HL-60 (cell line): ENCODE measurements around the gene GFOD1.

Source experiments
- DNase-seq, 2 experiments: peaks; one replicate each; pipeline ENCODE4 v3.0.0-alpha.2; 2010 to 2020; ENCODE audit warnings: low read depth in 1 of 2, low spot score in 1 of 2
- H3K27ac ChIP-seq: fragments of 250-450 bp; sonication (Bioruptor Pico); replicated peaks from 2 replicates; pipeline ENCODE4 v1.5.1; 2020; ENCODE audit warnings: mild to moderate bottlenecking, moderate library complexity
- H3K27me3 ChIP-seq: fragments of 250-450 bp; sonication (Bioruptor Pico); 2 replicates; pipeline ENCODE4 v1.5.1; 2021; ENCODE audit warnings: mild to moderate bottlenecking, moderate library complexity; ENCODE audit not compliant: insufficient read depth, poor library complexity, severe bottlenecking
- H3K4me3 ChIP-seq: replicated peaks from 2 replicates; pipeline ENCODE4 v1.5.1; 2011; ENCODE audit warnings: mild to moderate bottlenecking, control low read depth, low read length; ENCODE audit not compliant: insufficient read depth
- GABPA ChIP-seq: IDR thresholded peaks from 2 replicates; pipeline ENCODE4 v1.6.1; 2012; ENCODE audit warnings: low read depth
- POLR2AphosphoS5 ChIP-seq: IDR thresholded peaks from 2 replicates; pipeline ENCODE4 v1.6.1; 2012; ENCODE audit warnings: low read depth
- SPI1 ChIP-seq: IDR thresholded peaks from 2 replicates; pipeline ENCODE4 v1.6.1; 2012; ENCODE audit warnings: low read depth, mild to moderate bottlenecking, borderline replicate concordance
- TF ChIP-seq, protein P1 (sequence below): IDR thresholded peaks from 2 replicates; pipeline ENCODE4 v1.6.1; 2012; ENCODE audit warnings: low read depth; ENCODE audit not compliant: insufficient replicate concordance
- TF ChIP-seq, protein P2 (sequence below): IDR thresholded peaks from one replicate; pipeline ENCODE4 v1.5.1; 2011; ENCODE audit warnings: low read length, control low read depth, inconsistent platforms; ENCODE audit not compliant: insufficient read depth

GFOD1 gene

DNA sequence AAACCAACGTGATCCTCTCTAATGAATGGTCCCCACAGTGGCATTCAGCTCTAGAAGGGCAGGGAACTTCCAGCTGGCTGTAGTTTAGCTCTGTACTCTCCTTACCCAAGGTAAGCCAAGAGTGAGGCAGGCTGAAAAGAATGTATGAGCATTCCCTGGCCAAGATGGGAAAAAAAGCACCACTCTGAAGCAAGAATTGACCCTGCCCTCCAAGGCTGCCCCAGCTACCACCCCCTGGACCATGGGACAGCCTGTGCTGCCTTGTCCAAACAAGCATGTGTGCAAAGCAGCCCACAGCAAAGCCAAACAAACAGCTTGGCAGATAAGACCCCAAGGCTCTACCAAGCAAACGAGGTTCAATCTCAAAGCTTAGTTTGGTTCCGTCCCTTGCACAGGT lies 73.9 kb downstream of the GFOD1 start:
- Histone ChIP-seq H3K27me3 (no peaks in the 10 kb centered on the region), H3K27ac (no peak overlapping the region), H3K4me3 (no peak overlapping the region)
- DNase-seq: no peak
- TF ChIP-seq GABPA (no peak), POLR2AphosphoS5 (no peak), SPI1 (no peak)
- TF ChIP-seq, protein P1, sequence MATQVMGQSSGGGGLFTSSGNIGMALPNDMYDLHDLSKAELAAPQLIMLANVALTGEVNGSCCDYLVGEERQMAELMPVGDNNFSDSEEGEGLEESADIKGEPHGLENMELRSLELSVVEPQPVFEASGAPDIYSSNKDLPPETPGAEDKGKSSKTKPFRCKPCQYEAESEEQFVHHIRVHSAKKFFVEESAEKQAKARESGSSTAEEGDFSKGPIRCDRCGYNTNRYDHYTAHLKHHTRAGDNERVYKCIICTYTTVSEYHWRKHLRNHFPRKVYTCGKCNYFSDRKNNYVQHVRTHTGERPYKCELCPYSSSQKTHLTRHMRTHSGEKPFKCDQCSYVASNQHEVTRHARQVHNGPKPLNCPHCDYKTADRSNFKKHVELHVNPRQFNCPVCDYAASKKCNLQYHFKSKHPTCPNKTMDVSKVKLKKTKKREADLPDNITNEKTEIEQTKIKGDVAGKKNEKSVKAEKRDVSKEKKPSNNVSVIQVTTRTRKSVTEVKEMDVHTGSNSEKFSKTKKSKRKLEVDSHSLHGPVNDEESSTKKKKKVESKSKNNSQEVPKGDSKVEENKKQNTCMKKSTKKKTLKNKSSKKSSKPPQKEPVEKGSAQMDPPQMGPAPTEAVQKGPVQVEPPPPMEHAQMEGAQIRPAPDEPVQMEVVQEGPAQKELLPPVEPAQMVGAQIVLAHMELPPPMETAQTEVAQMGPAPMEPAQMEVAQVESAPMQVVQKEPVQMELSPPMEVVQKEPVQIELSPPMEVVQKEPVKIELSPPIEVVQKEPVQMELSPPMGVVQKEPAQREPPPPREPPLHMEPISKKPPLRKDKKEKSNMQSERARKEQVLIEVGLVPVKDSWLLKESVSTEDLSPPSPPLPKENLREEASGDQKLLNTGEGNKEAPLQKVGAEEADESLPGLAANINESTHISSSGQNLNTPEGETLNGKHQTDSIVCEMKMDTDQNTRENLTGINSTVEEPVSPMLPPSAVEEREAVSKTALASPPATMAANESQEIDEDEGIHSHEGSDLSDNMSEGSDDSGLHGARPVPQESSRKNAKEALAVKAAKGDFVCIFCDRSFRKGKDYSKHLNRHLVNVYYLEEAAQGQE: no peak
- TF ChIP-seq, protein P2, sequence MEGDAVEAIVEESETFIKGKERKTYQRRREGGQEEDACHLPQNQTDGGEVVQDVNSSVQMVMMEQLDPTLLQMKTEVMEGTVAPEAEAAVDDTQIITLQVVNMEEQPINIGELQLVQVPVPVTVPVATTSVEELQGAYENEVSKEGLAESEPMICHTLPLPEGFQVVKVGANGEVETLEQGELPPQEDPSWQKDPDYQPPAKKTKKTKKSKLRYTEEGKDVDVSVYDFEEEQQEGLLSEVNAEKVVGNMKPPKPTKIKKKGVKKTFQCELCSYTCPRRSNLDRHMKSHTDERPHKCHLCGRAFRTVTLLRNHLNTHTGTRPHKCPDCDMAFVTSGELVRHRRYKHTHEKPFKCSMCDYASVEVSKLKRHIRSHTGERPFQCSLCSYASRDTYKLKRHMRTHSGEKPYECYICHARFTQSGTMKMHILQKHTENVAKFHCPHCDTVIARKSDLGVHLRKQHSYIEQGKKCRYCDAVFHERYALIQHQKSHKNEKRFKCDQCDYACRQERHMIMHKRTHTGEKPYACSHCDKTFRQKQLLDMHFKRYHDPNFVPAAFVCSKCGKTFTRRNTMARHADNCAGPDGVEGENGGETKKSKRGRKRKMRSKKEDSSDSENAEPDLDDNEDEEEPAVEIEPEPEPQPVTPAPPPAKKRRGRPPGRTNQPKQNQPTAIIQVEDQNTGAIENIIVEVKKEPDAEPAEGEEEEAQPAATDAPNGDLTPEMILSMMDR: no peak

DNA sequence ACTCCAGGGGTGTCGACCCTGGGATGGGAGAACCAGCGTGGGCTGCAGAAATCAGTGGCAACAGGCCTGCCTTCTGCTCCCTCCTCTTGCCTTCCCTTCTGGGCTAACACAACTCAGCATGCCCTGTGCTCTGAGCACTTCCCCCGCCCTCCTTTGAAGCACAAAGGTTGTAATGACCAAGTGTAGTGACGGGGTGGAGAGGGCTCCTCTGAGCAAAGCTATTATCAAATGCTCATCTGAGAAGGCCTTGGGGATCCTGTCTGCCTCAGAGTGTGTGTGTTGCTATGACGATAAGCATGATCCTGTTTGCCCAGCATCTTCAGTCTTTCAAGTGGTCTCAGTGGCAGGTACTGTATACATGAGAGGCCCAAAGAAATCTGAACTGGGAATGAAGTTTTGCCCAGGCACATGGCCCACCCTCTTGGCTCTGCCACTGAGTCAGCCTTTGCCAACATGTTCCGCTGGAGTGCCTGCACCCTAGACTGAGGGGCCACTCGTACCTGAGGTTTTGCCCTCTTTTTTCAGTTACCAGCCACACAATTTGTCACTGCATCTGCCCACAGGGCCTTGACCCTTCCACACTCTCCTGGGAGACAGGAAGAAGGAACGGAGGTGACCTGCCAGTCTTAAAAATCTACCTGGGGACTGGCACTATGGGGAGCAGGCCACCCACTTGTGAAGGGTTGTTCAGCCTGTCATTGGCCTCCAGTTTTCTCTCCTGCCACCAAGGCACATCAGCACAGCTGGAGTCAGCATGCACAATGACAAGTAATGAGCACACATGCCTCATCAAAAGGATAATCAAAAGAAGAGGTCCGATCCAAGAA lies 74.5 kb downstream of the GFOD1 start:
- no peaks in the 10 kb centered on the region for H3K27me3 ChIP-seq
- H3K4me3 ChIP-seq: no peak overlapping the region
- DNase-seq: no peak
- TF ChIP-seq, protein P2: no peak
- TF ChIP-seq POLR2AphosphoS5 (no peak), SPI1 (no peak), GABPA (no peak)
- TF ChIP-seq, protein P1: no peak
- no peak overlapping the region; the same call in 1 of the 2 replicates for H3K27ac ChIP-seq

DNA sequence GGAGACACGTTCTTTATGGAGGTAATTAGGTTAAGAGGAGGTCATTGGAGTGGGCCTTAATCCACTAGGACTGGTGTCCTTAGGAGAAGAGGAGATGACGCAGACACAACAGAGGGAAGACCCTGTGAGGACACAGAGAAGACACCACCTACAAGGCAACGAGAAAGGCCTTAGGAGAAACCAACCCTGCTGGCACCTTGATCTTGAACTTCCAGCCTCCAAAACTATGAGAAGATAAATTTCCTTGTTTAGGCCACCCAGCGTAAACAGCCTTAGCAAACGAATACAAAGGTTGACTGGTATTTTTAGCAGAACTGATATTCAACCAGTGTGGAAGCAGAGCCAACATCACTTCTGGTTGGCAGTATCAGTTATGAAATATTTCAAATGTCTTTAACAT lies 75.2 kb downstream of the GFOD1 start:
- no peak for TF ChIP-seq POLR2AphosphoS5
- TF ChIP-seq SPI1: no peak
- TF ChIP-seq, protein P2: no peak
- TF ChIP-seq, protein P1: no peak
- TF ChIP-seq GABPA: no peak

More for the DNA sequence above, 75.2 kb downstream of the GFOD1 start:
- Histone ChIP-seq H3K27ac (peak overlapping the region; percentile 21), H3K27me3 (no peaks in the 10 kb centered on the region), H3K4me3 (no peak overlapping the region)
- no peak for DNase-seq
